ENCODE data around the gene LANCL3. TPM values are rescaled to one million over a fixed set of nuclear protein-coding genes. Genes with fewer than 3 reads are reported as not detected.
"Not testable (repeated sequence)": the region's sequence is repeated elsewhere in the genome, so short reads cannot be mapped to it uniquely, and the experiment has no call there.

Gene LANCL3
- total RNA-seq, 1 experiment from 2014 or later = 0.74 TPM

DNA sequence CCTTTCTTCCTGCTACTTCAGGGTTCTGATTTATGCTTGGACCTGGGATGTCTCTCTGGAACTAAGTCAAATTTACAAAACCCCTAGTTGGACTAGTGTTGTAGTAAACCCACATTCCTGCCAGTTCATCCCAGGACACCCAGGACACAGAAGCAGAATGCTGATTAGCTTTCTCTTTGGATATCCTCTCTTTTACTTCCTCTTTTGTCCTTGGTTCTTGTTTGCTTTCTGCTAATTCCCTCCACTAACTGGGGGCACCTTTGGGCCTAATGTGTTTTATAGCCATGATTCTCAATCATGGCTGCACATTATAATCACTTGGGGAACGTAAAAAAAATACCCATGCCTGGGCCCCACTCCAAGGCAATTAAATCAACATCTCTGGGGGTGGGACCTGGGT lies 42.5 kb downstream of the LANCL3 start:
- no peak for DNase-seq (ENCODE audit: low read depth)

DNA sequence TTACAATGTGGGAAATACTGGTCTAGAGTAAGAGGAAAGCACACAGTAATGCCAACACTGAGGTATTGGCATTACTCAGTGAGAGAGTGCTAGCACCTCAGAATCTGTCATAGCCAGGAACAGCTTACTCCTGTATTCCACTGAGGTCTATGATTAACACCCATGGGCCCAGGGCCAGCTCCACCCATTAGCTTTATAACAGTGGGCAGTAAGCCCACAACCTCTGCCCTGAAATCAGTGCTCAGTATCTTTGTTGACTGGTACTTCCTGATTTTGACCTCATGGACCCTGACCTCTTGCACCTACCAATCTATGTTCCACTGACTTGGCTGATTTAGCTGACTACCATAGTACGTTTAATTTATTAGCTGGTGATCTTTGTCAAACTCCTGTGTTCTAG lies 56.1 kb downstream of the LANCL3 start:
- DNase-seq (ENCODE audit: low read depth) = no peak

DNA sequence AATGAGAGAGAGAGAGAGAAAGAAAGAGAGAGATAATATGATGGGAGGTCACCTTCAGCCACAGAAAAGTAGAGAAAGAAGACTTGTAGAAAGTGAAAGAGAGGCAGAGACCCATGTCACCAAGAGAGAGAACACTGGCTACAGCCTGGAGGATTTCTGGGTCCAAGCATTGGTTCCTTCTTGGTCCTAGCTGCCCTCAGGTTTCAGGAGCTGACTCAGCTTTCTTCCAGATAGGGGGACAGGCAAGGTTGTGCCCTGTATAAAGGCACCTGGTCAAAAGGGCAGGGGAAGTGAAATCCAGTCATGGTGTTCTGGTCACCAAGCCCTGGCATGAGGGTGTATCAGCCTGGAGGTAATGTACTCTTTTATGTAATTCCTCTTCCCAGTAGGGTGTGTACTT lies 66.6 kb downstream of the LANCL3 start:
- no peak for DNase-seq (ENCODE audit: low read depth)

DNA sequence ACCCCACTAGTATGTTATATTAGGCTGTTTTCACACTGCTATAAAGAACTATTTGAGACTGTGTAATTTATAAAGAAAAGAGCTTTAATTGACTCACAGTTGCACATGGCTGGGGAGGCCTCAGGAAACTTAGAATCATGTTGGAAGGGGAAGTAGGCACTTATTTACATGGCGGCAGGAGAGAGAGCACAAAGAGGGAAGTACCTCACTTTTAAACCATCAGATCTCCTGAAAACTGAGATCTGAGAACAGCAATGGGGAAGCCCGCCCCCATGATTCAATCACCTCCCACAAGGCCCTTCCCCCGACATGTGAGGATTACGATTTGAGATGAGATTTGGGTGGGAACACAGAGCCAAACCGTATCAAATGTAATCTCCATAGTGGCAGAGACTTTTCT lies 68.7 kb downstream of the LANCL3 start:
- DNase-seq (ENCODE audit: low read depth) = no peak

DNA sequence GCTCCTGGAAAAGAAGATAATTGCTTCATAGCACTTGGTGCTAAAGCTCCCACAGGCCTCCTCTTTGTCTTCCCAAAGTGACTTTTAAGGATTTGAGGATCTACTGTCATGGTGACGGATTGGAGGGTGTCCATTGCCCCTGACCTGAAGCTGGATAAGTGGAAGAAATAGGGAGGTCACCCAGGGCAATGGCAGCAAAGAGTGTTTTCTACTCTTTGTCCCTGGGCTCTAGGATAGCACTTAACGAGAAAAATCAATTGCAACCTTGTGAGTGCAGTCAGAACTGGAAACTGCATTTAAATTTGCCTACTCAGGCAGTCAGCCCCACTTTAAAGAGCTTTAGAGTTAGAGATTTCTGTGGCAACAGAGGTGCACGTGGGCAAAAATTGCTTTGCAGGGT lies 70.4 kb downstream of the LANCL3 start:
- DNase-seq (ENCODE audit: low read depth) = no peak

DNA sequence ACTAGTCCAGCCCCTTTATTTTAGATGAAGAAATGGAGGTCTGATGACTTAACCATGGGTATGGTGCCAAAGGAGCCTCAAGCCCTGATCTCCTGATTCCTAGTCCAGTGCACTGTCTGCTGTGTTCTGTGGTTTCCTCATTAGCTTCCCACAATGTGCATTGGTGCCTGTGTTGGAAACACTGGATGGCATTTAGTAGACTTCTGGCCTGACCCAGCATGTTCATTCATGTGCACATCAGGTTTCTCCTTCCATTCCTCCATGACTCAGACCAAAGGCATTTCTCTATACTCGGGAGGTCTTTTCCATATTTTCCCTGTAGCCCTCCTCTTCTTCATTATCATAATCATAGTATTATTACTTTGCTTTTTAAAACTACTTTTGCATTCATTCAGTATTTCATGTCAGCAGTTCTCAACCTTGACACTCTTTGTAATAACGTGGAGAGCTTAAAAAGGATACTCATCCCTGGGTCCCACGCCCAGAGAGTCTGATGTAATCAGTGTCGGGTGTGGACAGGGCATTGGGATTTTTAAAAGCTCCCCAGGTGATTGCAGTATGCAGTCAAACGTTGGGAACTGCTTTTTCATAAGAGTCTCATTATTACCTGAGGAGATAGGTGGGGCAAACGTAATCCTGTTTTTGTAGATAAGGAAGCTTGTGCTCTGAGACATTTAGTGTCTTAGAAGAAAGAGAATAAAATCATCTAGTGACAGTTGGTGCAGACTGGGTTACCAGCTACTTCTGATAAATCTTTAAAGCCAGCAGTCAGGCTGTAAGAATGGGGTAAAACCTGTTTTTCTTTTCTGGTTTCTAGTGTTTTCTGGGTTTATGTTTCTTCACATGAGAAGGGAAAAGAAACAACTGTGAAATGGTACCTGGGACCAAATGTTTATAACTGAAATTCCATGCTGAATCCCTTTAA lies 73.2 kb downstream of the LANCL3 start:
- DNase-seq (ENCODE audit: low read depth) = no peak

DNA sequence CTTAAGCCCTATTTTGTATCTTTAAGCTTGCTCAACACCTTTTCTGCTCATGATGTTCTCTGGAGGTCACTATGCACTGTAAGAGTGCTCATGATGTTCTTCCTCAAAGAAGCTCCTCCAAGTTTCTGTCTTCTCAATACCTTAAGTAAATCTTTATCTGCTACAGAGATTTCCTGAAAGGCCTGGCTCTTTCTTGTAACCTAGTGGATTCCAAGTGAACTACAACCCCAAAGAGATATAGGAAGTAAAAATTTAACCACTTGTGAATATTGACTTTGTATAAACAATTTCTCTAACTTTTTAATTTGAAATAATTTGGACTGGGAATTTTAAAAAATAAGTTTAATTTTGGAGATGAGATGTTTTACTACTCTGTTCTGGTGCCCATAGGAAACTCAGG lies 74.8 kb downstream of the LANCL3 start:
- no peak for DNase-seq (ENCODE audit: low read depth)

DNA sequence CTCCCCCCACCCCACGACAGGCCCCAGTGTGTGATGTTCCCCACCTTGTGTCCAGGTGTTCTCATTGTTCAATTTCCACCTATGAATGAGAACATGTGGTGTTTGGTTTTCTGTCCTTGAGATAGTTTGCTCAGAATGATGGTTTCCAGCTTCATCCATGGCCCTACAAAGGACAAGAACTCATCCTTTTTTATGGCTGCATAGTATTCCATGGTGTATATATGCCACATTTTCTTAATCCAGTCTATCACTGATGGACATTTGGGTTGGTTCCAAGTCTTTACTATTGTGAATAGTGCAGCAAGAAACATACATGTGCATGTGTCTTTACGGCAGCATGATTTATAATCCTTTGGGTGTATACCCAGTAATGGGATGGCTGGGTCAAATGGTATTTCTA lies 79.4 kb downstream of the LANCL3 start:
- DNase-seq (ENCODE audit: low read depth) = not testable (repeated sequence)

DNA sequence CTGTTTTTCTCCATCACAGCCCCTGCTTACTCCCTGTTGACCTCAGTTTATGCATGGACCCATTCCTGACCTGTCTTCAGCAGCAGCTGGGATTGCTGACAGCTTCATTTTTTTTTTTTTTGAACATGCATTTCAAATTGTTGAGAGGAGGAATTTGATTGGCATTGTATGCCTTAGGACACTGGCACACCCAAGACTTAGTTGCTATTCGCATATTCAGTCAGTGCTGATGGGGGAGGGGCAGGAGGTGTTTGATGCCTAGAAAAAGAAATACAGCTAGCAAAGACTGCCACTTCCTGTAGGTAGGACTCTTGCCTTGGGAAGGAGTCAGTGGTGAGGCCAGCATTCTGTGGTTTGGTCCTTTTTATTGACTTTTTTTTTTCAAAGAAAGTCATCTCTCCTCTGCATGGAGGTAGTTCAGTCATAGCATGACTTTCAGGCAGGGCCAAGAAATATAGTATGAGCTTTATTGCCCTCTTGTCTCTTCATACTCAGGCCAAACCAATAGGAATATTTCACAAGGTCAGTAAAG lies 80.5 kb downstream of the LANCL3 start:
- peak; percentile 2 for DNase-seq (ENCODE audit: low read depth)

DNA sequence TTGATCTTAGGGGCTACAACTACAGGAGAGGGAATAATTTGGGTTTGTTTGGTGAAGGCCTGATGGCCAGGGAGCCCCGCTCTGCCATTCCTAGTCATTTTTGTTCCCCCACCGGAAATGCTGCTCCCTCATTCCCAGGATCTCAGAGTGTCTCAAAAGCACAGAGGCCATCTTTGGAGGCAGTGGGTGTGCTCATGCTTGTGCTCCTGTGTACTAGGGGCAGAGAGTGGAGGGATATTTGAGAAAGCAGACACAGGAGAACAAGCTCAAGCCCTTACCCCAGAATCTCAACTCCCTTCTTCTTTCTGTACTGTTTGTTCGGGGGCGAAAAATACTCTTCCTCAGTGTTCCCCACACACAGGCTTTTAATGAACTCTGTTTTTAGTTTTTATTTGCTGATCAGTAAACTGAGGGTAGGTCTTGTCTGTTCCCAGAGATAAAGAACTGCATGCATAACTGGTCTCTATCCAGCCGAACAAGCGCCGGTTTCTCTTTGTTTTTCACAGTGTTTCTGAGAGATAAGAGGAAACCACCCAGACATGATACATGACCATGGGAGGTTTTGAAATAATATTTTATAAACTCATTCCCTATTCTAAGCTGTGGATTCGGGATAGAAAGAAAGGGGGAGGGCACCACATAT lies 81.2 kb downstream of the LANCL3 start:
- DNase-seq (ENCODE audit: low read depth) = no peak

DNA sequence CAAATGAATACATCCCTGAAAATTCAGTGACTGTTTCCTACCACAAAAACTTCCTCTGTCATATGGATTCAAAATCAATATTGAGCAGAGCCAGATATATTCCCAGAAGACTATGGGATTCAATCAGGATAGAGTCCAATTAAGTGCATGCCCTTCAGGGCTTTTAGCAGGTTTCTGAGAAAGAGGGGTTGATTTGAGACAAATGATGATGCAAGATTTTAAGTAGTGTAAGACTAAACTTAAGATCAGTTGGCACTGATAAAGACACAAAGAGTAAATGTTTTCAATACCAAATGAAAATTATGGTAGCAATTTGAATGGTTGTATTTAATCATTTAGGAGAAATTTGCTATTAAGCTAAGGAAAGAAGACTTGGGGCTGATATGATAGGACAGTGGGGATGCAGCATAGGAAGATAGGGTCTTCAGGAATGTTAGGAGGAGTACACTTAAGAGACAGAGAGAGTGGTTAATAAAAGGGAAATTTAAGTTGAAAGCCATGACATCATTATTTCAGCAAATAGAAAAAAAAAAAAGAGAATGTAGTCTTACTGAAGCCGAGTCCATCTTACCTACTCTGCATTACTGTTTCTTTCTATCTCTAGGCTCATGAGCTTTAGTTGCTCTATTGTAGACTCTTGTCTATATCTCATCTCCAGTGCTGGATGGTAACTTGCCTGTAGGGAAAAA lies 82.1 kb downstream of the LANCL3 start:
- DNase-seq (ENCODE audit: low read depth) = no peak

DNA sequence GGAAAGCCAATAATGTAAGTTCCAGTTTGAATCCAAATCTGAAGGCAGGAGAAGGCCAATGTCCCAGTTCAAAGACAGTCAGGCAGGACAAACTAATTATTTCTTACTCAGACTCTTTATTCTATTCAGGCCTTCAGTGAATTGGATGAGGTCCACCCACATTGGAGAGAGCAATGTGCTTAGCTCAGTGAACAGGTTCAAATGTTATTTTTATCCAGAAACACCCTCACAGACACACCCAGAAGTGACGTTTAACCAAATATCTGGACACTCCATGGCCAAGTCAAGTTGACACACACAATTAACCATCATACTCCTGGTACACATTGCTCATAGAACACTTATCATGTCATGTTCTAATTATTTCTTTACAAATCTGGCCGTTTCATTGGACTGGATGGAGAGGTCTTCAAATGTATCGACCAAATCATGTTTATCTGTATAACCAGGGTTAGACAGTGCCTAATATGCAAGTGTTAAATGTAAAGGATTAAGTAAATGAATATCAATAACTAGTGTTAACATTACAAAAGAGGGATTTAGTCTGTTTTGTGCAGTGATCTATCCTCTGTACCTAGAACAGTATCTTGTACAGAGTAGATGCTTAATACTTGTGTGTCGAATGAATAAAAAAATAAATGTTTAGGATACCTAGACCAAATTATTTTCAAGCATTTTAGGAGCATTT lies 87.0 kb downstream of the LANCL3 start:
- no peak for DNase-seq (ENCODE audit: low read depth)

DNA sequence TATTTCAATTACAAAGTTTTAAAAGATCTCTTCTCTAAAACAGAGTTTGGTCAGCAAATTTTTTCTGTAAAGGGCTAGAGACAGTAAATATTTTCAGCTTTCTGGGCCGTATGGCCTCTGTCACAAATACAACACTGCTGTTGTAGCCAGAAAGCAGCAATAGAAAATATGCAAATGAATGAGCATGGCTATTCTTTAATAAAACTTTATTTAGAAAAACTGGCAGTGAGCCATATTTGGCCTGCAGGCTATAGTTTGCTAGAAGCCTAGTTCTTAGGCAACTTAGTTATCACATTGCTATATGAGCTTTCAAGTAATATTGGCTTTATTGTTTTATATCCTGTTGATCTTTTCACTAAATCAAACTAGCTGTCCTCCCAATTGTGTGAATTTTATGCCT lies 87.6 kb downstream of the LANCL3 start:
- no peak for DNase-seq (ENCODE audit: low read depth)

DNA sequence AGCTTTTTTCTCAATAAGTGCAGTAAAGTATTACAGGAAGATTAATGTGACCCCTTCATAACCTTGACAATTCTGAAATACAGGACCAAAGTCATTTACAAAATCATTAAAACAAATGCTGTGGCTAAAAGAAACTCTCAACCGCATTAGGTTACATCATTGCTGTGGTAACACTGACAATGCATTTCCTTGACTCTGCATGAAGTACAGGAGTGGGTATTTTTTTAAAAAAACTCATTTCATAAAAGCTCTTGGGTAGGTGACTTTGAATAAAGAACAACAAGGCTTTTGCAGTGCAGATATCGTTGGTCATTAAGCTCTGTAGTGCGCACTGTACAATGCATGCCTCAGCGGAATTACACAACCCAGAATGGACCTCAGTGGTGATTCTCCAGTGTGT lies 90.7 kb downstream of the LANCL3 start:
- DNase-seq (ENCODE audit: low read depth) = no peak

DNA sequence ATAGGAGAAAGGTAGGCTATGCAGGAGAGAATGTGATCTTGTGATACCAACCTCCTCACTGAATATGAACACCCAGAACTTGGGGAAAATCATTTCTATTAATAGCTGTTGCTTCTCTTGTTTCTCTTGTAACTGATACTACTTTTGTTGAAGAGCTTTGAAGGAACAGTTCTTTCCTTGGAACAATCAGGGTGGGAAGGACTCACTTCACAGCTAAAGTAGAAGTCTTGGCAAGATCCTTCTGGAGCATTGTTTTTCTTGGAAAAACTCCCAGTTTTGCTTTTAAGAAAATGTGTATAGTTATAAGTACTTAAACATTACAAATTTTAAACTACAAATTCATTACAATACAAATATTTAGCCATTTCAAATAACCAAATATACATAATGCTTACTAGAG lies 95.1 kb downstream of the LANCL3 start:
- no peak for DNase-seq (ENCODE audit: low read depth)

DNA sequence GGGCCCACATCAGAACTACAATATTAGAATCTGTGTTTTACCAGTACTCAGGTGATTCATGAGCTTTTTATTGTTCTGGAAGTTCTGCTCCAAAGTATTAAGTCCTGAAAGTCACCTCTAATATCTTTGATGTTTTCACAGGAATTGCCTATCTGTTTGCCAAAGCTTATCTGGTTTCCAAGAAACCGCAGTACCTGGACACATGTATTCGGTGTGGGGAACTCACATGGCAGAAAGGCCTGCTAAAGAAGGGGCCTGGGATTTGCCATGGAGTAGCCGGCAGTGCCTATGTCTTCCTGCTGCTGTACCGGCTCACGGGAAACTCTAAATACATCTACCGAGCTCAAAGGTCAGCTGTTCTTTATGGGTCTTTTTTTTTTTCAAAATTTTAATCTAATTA lies 95.7 kb downstream of the LANCL3 start:
- no peak for DNase-seq (ENCODE audit: low read depth)

DNA sequence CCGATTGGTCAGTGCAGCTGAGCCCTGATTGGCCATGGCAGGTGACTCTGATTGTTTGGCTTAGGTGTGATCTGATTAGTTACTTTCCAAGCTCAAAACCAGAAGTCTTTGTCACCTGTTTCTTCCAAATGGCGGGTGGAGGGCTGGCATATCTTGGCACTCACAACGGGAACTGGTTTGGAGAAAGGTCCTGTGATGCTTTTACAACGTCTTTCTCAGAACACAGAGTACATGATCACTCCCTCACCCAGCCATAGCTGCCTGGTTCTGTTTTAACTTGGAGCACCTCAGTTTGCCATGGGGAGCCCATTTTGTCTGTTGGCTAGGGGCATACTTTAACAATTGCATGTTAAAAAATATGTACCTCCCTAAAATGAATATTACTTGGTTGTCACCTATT lies 101.1 kb downstream of the LANCL3 start:
- no peak for DNase-seq (ENCODE audit: low read depth)

DNA sequence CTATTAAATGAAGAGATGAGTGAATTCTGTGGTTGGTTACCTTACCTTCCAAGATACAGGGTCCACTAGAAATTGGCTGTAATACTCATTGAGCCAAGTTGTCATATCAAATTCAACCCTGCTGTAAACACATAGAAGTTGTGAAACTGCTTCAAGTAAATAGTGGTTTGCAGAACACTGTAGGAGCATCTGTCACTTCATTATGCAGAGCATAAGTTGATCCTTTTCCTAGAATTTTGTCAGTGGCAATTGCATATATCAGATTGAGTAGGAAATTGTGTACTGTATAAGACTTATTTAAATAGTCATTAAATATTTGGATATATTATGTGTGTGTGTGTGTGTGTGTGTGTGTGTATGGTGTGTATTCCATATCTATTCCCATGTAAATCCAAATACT lies 105.3 kb downstream of the LANCL3 start:
- no peak for DNase-seq (ENCODE audit: low read depth)

DNA sequence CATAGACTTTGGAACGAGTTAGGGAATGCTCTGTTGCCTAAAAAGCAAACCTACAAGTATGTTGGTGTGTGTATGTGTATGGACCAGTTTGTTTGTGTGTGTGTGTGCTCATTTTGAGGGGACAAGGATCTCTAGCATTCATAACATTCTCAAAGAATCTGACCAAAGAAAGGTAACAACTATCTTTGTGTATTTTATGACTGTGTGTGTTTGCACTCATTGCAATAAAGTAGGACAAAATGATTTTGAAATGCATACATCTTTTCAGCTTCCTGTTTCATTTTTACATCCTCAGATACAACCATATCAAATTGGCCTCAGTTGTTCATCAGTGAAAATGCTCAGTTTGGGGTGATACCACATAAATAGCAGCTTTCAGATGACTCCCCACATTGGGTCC lies 105.8 kb downstream of the LANCL3 start:
- DNase-seq (ENCODE audit: low read depth) = no peak

DNA sequence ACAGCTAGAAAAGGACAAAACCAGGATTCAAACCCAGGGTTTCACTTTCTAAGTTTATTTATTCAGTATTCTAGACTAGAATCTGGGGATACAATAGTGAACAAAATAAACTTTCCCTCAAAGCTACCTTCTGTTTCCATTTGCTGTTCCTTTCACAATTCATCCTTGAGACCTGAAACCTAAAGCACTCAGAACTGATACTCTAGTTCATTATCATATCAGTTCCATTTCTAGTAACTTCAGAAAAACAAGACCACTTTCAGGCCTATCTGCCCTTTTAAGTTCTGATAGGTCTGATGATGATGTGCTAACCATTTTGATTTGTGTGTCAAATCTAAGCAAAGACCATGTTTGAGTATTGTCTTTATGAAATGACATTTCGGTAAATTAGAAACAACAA lies 106.3 kb downstream of the LANCL3 start:
- DNase-seq (ENCODE audit: low read depth) = no peak

DNA sequence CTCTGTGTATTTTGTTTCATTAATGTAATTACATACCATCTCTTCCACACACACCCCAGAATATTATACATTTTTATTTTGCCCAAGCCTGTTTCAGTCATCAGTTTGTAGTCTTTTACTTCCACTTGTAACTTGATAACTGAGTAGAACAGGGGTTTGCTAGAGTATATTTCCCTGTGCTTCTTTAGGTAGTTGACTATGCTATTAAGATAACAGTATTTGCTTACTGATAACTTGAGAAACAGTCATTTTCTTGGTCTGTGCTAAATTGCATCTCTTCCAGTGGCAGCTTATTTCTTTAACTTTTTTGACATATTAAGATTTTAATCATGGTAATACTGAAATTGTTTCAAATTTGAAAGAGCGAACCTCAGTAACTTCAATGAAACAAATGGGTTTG lies 107.1 kb downstream of the LANCL3 start:
- no peak for DNase-seq (ENCODE audit: low read depth)

DNA sequence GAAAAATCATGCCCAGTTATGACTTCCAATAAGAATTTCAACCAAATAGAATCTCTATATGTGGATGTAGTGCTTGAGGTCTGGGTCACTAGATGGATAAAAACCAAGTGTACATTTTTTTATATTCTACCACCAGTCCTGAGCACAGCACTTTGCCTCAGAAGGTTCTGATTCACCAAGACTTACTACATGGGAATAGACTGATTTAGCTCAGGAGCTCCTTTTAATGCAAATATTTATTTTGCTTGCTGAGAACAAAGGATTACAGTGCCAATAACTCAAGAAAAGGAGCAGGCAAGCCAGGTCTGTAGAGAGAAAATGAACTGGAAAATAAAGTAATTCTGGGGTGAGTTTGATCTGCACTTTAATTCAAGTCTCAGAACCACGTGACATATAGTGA lies 107.8 kb downstream of the LANCL3 start:
- no peak for DNase-seq (ENCODE audit: low read depth)

All from Daoy (cell line).